Hematopoietic multipotent progenitor cell treated with erythropoietin and hydrocortisone succinate and interleukin-3 and kit ligand, for 8 days (in vitro differentiated cells): ENCODE data around the gene RHOD.

Experiments used
- DNase-seq: peaks from one replicate; pipeline ENCODE4 v3.0.0-alpha.2; 2015

RHOD gene

DNA sequence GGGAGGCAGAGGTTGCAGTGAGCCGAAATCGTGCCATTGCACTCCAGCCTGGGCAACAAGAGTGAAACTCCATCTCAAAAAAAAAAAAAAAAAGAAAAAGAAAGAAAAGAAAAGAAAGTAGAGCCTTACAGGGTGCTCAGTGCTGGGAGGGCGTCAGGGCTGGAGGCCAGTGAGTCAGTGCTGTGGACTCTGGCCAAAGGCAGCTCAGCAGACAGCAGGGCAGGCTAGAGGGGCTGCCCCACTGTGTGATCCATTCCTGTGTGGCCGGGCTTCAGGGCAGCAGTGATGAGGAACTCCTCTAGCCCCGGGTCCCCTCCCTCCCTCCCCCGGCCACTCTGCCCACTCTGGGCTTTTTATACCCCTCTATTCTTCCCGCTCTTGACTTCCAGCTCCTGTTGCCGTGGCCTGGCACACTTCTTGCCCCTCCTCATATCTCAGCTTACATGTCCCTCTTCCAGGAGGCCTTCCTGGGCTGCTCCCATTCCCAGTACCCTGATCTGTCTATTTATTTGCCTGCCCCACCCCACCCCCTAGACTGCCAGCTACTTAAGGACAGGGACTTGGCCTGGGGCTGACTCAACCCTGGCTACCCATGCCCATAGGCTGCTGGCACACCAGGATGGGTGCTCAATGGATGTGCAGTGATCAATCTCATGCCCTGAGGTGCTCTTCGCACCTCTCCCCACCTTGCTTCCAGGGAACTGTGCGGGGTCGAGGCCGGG is 23.7 kb upstream of the RHOD start:
- DNase-seq, result no peak

DNA sequence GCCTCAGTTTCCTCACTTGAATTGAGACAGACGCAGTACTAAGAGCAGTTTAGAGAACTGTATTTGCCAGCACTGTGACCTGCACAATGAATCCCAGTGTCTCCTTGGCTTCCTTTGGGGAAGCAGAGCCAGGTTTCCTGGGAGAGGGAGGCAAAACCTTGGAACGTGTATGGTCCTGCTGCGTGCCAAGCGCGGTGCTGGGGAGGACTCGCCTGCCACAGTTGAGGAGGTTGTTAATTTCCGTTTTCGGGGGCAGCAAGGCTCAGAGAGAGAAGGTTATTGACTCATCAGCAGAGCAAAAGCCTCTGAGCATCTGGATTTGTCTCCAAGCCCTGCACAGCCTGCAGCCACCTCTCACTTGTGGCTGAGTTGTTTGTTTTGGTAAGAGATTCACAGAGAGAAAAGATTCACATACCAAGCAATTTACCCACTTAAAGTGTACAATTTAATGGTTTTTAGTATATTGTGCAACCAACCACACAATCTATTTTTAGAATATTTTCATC is 22.9 kb upstream of the RHOD start:
- DNase-seq, result no peak

DNA sequence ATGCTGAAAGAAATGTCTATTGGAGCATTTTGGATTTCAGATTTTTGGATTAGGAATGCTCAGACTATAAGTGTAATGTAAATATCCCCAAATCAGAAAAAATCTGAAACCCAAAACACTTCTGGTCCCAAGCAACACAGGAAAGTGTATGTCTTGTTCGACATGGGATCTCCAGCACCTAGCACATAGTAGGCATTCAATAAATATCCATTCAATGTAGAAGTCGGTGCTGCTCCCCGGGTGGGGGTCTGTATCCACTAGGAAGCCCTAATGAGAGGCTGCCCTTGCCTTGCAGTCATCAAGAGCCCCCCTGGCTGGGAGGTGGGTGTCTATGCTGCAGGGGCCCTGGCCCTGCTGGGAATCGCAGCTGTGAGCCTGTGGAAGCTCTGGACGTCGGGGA is 22.3 kb upstream of the RHOD start:
- DNase-seq, result no peak

DNA sequence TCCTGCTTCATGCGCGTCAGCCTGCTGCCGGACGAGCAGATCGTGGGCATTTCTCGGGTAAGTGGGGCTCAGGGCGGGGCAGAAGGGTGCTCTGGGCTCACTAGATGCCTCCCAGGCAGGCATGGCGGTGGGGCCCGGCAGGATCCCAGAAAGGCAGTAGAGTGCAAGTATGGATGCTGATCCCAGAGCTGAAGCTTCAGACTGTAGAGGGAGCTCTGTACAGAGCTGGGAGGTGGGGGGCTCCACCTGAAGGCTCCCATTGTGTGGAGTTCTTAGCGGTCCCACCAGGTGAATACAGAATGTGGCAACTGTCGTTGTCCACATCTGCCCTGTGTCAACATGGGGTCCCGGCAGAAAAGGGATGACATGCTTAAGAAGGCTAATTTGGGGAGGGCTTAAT is 16.5 kb upstream of the RHOD start:
- no peak for DNase-seq

DNA sequence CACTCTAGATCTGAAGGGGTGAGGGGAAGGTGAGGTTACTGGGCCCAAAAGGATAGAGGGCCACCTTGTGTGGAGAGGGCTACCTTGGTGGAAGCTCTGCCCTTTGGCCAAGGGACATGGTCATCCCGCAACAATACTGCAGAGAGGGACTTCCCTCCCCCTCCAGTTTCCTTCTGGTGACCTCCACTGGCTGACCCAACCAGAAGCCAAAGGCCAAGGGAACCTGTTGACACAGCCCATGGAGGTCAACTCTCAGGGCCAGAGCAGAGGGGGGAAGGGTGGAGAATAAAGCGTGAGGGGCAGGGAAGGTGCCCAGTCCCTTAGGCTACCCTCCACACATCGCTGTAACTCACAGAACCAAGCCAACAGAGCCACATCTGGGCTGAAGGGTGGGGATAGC is 15.0 kb upstream of the RHOD start:
- DNase-seq, result no peak

DNA sequence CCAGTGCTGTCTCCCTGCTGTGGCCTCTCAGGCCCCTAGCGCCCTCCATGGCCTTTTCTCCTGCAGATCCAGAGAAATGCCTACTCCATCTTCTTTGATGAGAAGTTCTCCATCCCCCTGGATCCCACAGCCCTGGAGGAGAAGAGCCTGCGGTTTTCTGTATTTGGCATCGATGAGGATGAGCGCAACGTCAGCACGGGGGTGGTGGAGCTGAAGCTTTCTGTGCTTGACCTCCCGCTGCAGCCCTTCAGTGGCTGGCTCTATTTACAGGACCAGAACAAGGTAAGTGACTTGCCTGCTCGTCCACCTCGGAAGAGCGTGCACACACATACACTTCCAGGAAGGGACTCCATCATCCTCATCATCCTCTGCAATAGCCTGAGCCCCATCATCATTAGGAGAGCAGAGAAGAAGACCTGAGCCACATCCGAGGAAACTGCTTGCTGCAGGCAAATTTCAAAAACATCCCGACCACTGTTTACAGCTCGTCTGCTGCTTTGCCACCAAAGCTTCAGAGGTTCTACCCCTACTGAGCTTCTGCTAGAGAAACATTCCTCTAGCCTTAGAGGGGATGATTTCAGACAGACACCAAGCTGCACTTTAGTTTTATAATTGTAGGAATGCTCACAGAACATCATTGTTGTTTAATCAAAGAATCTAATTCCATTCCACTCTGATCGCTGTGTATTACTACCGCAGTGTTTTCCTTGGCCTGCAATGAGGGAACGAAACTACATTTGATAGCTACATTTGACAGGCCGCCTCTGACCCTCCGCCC is 12.9 kb upstream of the RHOD start:
- DNase-seq, result no peak

DNA sequence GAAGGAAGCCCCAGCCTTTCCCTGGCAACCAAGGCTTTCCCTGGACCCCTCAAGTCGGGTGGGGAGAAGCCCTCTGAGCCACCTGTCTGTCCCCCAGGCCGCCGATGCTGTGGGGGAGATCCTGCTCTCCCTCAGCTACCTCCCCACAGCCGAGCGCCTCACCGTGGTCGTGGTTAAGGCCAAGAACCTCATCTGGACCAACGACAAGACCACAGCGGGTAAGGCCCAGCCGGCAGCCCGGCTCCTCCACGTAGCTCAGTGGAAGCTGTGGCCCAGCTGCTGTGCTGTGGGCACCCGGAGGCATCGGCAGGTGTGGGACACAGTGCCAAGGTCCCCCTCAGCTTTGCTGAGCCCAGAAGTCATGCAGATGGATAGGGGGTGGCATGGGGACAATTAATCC is 12.2 kb upstream of the RHOD start:
- DNase-seq, result no peak

DNA sequence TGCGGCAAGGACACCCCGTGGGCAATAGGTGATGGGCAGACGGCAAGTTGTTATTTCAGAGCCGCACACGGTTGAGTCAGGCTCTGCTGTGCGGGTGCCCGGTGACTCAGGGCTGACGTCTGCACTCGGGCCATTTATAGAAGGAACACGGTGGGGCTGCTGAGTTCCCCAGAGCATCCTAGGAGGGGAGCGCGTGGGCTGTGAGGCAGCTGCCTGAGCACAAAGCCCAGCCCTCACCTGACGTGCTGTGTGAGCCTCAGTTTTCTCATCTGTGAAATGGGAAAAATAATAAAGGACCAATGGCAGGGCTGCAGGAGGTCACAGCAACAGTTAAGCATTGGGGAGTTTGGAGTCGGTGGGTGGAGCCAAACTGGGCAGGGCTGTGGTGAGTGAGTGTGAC is 11.3 kb upstream of the RHOD start:
- DNase-seq, result no peak

DNA sequence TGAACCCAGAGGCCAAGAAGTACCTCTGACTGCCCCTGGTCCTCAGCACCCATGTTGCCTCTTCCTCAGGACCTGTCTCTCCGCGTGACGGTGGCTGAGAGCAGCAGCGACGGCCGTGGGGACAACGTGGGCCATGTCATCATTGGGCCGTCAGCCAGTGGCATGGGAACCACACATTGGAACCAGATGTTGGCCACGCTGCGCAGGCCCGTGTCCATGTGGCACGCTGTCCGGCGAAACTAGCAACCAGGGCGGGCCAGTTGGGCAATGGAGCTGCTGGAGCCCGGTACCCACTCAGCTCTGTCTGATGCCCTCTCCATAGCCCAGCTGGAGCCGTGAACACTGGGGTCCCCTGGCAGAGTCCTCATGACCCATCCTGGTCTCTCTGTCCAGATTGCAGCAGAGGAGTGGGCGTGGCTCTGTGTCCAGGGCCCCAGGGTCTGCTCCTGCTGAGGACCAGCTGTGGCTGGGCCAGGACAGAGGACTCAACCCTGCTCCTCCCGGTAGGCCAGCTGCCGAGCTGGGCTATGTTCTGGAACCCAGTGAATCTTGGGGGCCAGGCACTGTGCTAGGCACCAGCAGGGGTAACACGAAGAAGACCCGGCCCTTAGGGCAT is 8.0 kb upstream of the RHOD start:
- no peak for DNase-seq

DNA sequence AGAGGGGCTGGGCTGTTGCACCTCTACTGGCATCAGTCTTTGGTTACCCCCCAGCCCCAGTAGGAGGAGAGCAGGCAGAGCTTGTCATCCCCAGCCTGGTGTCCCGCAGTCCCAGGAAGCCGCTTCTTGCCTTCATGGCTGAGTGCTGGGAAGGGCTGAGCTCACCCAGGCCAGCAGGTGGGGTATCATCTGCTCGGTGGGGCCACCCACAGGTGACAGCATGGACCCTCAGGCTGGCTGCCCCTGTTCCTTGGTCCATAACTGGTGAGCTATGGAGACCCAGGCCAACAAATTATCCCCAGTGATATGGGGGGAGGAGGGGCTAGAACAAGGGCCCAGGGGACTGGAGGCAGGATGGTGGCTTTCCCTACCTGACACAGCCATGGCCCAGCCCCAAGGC is 6.5 kb upstream of the RHOD start:
- DNase-seq, result no peak

DNA sequence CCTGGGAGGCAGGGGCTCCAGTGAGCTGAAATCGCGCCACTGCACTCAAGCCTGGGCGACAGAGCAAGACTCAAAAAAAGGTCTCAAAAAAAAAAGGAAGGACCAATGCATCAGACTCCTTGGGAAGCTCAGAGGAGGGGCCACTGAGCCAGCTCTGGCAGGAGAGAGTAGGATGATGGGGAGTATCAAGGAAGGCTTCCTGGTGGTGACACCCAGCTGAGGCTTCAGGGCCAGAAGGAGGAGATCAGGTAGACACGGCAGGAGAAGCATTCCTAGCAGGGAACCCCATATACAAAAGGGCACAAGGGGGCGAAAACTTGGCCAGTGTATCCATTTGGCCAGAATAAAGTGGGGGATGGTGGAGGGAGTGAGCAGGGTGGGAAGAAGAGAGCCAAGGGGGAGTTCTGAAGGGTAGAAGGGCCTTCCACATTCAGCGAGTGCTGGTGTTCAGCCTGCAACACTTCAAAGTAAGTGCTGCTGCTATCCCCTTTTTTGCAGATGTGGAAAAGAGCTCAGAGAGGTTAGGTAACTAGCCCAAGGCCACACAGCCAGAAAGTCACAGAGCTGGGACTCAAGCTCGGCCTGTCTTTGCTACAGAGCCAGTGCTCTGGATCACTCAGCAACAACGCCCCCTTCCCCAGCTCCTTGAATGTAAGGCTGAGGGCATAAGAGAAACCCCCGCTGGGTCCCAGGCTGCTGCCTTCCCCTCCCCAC is 5.3 kb upstream of the RHOD start:
- no peak for DNase-seq

DNA sequence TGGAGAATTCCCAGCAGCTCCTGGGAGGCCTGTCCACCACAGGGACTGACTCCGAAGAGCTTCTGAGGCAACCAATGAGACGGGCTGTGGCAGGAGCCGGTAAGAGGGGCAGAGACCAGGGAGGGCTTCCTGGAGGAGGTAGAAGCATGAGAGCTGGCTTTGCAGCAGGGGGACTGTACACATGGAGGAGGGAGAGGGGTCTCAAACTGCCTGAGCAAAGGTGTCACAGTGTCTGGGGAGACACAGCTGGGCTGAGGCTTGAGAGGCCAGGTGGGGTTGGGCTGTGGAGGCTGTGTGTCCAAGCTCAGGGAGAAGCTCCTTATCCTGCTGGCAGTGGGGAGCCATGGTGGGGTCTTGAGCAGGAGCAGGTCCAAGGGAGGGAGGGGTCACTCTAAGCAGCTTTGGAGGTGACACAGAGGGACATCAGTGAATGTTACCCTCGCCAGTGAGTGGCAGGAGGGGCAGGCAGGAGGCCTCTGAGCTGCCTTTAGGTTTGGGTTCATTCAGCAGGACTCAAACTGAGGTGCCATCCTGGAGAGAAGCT is 4.6 kb upstream of the RHOD start:
- DNase-seq, result no peak

DNA sequence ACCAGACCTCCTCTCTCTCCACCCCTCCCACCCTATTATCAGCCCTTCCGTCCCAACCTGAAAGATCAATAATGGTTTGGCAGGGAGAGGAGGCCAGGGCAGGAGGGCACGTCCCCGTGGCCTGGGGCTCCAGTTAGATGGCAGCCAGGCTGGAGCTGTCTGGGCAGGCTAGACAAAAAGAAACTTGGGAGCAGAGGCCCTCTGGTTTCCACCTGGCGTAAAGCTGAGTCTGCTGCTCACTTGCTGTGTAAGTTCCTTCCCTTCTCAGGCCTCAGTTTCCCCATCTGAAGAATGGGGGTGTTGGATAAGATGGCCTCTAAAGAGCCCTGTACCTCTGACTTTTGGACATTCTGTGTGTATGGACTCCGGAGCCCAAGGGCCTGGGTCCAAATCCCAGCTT is 3.8 kb upstream of the RHOD start:
- DNase-seq, result no peak

DNA sequence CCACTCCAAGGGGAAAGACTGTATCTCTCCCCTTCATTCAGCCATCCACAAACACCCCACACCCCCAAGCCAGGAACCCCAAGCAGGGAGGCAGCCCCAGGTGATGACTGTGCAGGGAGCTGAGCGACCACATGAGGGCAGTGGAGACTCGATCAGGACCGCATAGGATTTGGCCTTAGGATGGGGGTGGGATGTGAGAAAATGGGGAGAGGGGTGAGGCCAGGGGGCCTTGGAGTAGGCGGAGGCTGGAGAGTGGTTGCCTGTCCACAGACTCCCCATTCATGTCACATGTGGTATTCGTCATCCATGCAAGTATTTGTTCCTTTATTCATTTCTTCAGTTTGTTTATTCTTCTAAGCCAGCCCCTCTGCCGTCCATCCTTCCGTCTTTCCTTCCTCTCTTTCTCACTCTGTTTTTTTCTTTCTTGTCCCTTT is 2.7 kb upstream of the RHOD start:
- peak; percentile 50 for DNase-seq

DNA sequence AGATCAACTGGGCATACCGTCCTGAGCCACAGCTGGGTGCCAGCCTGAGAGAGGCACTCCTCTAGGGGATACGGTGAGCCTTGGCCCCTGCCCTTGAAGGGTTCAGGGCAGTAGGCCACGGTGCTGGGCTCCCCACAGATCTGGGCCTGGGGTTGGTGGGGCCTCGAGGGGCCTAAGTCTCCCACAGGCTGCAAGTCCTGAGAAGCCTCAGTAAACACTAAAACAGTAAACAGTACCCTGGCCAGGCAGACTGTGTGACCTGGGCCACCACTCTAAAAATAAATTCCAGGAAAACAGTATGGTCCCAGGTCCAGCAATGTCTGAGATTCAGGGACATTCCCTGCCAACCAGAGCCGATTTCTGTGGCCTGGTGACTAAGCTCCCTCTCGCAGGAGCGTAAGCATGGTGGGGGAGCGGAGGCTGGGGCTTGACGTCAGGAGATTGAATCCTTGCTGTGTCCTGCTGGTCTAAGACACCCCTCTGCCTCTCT is 2.3 kb upstream of the RHOD start:
- no peak for DNase-seq

DNA sequence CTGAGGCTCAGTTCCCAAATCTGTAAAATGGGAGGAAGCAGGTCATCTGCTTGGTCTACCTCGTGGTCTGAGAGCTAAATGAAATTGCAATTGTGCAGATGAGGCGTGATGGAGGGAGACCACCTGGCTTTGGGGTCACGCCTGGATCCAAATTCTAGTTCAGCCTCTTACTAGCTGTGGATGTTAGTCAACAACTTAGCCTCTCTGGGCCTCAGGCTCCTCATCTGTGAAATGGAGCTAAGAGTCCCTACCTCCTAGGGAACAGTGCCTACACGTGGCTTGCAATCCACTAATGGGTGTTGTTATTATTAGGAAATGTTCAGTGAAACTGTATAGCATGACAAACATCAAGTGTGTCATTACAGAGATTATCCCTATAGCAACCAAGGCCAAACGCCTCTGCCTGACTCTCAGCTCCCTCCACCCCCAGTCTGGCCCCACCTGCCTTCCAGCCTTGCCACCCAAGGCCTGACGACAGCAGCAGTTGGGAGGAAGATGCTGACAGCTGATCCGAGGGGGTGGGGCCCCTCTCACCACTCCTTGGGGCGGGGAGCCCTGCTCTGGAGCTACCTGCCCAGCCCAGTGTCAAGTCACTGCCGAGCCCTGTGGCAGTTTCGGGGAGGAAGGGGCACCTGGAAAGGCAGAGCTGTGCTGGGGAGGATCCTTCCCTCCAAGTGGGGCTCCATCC is 1.7 kb upstream of the RHOD start:
- DNase-seq, result peak; percentile 79

DNA sequence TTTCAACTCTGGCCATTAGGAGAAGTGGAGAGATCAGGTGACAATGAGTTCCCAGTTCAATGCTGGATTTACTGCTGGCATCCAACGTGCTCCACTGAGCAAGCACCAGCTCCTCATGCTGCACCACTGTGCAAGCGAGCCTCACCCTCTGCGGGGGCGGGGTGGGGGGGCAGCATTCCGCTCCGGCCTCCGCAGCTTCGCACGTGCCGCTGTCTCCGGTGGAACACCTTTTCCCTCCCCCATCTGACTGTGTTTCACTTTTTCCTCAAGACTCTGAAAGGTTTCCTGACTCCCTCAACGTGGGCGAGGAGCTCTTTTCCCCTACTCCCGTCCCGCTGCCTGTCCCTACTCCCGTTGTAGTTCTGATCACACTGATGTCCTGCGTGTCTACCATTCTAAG is 835 bp upstream of the RHOD start:
- DNase-seq, result no peak

DNA sequence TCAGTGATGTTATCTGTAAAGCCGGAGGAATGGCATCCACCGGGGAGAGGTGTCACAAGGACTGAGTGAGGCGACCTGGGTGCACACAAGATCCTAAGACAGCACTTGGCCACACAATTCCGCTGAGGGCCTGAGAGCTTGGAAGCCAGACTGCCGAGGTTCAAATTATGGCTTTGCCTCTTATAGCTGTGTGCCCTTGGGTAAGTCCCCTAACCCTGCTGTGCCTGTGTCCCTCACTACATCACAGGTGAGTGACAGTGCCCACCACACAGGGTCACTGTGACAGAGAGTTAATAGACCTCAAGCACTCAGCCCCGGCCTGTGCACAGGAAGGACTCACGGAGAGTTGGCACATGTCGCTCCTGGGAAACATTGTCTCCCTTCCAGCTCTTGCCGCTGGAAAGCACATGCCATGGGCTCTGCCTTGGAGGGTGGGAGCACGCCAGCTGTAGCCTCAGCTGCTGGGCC is 592 bp downstream of the RHOD start:
- DNase-seq, result no peak

DNA sequence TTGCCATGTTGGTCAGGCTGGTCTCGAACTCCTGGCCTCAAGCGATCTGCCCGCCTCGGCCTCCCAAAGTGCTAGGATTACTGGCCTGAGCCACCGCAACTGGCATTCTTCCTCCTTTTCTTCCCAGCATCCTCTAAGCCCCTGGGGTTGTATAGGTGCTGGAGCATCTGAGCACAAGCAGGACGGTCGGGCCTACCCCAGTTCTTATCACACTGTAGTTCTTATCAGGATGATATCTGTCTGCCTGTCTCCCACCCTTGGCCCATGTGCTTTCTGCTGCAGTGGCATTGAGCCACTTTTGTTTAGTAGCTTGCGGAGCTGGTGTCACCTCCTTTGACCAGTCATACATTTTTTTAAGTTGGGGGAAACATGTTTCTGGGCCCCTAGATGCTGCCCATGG is 1.9 kb downstream of the RHOD start:
- DNase-seq, result no peak

DNA sequence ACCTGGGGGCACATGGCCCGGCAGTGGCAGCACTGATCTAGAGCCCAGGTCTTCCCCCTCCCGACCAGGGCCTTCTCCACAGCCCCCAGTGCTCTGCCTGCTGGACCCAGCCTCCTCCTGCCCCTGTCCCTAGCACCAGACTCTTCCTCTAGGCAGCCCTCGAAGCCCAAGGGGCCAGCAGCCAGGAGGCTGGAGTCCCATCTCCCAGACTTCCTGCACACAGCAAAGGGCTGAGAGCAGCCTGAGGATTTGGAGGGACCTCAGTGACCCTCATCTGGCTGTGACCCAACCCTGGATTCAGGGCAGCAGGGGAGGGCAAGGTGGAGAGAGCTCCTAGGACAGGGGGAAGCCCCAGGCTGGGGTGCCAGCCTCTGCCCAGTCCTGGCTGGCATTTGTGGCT is 3.0 kb downstream of the RHOD start:
- DNase-seq, result no peak

DNA sequence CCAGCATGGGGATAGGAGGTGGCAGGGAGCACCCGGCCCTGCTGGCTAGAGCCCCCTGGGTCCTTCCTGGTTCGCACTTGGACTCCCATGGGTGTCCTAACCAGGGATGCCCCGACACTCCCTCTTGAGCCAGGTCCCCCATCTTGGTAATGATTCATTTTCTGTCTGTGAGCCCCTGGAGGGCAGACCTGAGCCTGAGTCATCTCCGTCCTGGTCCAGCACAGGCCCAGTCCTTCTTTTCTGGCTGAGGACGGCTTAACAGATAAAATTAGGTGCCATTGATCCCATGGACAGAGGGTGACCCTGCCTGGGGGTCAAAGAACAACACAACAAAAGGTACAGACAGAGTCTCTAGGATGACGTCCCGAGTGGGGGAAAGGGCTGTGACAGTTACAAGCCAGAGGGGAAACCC is 3.5 kb downstream of the RHOD start:
- DNase-seq, result no peak
